ENCODE results near the gene EVA1C.
"Not testable (repeated sequence)": the region's sequence is repeated elsewhere in the genome, so short reads cannot be mapped to it uniquely, and the experiment has no call there.

EVA1C gene

DNA sequence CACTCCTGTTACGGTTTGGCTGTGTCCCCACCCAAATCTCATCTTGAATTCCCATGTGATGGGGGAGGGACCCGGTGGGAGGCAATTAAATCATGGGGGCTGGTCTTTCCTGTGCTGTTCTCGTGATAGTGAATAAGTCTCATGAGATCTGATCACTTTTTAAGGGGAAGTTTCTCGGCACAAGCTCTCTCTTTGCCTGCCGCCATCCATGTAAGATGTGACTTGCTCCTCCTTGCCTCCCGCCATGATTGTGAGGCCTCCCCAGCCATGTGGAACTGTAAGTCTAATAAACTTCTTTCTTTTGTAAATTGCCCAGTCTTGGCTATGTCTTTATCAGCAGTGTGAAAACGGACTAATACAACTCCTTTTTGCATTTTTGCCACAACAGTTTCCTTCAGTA is 118.3 kb downstream of the EVA1C start:
- not testable (repeated sequence) for DNase-seq (ENCODE audit: low spot score)

DNA sequence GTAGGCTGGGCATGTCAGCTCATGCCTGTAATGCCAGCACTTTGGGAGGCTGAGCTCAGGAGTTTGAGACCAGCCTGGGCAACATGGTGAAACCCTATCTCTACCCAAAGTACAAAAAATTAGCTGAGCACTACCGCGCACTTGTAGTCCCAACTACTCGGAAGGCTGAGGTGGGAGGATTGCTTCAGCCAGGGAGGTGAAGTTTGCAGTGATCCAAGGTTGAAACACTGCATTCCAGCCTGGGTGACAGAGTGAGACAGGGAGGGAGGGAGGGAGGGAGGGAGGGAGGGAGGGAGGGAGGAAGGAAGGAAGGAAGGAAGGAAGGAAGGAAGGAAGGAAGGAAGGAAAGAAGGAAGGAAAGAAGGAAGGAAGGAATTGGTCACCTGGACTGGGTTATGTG is 119.1 kb downstream of the EVA1C start:
- not testable (repeated sequence) for DNase-seq (ENCODE audit: low spot score)

DNA sequence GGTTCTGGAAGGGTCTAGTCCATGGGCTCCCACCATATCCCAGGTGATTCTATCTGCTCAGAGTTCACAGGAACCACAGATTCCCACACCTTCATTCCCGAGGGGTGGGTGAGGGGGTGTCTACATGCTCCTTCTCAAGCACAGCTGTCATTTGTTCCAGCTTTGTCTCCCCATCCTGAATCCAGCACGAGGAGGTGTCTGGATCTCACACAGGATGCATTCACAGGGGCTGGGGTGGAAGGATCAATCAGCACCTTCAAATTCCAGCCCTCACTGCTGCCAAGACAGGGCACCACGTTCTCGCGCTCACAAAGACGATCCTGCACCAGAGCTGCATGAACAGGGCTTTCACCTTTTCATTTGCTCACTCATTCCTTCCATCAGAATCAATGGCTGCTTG is 120.1 kb downstream of the EVA1C start:
- DNase-seq (ENCODE audit: low spot score): no peak

DNA sequence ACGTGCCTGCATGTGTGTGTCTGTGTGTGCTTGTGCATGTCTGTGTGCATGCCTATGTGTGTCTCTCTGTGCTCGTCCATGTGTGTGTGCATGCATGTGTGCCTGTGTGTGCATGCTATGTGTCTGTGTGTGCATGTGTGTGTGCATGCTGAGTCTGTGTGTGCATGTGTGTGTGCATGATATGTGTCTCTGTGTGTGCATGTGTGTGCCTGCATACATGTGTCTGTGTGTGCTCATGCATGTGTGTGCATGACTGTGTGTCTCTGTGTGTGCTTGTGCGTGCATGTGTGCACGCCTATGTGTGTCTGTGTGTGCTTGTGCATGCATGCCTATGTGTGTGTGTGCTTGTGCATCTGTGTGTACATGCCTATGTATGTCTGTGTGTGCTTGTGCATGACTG is 120.5 kb downstream of the EVA1C start:
- DNase-seq (ENCODE audit: low spot score): no peak

DNA sequence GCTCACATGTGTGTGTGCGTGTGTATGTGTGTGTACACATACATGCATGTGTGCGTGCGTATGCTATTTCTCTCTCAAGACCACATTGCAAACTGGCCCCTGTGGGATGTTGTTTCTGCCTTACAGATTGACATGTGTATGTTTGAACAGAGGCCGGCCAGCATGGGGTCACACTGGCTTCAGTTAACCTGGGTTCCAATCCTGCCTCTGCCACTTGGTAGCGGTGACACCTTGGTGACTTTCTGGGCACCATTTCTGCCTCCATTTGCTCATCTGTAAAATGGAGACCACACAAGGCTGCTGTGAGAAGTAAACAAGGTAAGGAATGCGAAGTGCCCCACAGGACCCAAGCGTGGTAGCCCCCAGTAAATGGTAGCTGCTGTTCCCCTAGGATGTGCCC is 121.1 kb downstream of the EVA1C start:
- DNase-seq (ENCODE audit: low spot score): no peak

DNA sequence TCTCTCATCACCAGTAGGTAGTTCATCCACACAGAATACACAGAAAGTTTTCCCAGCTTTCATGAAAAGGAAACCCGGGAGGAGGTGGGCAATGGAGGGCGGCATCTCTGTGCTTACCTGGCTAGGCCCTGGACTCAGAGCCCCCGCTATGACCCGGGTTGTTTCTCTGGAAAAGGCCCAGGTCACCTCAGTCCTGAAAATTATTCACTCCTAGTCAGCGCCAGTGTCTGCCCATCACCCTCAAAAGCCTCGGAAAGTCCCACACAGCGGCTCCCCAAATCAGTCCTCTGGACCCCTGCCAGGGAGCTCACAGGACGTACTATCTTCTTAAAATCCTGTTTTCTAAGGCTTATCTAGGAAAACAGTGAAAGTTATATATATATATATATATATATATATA is 121.6 kb downstream of the EVA1C start:
- DNase-seq (ENCODE audit: low spot score): no peak

DNA sequence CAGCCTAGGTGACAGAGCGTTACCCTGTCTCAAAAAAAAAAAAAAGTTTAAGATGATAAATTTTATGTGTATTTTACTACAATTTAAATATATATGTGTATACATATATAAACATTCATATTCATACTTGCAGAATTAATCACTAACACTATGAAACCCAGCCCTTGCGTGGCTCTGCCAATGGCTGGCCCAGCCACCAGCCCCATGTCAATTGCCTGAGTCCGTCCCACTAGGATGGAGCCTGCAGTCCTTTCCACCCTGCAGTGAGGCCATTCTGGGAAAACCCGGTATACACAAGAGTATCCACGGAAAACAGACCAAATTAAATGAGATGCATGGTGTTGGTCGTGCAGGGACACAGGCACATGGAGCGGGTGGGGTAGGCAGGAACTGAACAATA is 123.1 kb downstream of the EVA1C start:
- no peak for DNase-seq (ENCODE audit: low spot score)

DNA sequence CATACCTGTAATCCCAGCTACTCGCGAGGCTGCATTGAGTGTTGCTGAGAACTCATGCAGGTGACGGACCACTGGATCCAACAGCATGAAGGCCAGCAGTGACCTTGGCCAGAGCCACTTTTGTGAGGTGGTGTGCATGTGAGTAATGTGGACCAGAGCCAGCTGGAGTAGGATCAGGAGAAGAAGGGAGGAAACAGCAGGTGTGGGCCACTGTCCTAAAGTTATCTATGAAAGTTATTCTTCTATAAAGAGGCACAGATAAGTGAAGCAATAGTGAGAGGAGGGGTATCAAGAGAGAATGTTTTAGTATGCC is 125.0 kb downstream of the EVA1C start:
- DNase-seq (ENCODE audit: low spot score): no peak

DNA sequence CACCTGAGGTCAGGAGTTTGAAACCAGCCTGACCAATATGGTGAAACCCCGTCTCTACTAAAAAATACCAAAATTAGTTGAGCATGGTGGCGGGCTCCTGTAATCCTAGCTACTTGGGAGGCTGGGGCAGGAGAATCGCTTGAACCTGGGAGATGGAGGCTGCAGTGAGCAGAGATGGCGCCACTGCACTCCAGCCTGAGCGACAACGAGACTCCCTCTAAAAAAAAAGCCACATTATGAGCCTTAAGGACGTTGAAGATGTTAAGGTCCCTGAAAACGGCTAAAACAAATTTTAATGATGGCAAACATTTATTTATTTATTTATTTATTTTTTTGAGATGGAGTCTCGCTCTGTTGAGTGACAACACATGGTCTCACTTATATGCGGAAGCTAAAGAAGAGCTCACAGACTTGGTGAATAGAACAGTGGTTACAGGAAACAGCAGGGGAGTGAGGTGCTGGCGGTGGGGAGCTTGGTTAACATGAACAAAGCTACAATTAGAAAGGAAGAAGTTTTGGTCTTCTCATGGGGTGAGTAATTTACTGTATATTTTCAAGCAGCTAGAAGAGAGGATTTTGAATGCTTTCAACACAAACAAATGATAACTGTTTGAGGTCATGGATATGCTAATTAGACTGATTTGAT is 125.8 kb downstream of the EVA1C start:
- no peak for DNase-seq (ENCODE audit: low spot score)

DNA sequence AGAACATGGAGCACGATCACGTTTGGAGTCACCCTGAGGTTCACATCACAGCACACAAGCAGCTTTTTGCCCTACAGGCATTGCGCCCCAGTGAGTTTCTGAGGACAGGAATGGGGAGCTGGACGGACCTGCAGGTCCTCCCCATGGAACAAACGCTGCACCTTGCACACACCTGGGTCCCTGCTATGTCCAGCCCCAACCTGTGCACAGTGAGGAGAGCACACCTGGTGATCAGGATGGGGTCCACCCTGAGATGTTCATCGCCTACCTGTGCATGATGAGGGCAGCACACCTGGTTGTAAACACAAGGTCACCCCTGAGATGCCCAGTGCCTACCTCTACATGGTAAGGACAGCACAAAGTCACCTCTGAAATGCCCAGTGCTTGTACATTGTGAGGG is 126.9 kb downstream of the EVA1C start:
- no peak for DNase-seq (ENCODE audit: low spot score)

DNA sequence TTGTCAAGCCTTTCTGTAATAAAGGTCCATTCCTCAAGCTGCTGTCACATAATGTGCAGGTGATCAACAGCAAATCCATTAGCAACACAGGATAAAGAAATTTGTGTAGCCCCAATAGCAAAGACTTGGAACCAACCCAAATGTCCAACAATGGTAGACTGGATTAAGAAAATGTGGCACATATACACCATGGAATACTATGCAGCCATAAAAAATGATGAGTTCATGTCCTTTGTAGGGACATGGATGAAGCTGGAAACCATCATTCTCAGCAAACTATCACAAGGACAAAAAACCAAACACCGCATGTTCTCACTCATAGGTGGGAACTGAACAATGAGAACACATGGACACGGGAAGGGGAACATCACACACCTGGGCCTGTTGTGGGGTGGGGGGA is 130.6 kb downstream of the EVA1C start:
- DNase-seq (ENCODE audit: low spot score): not testable (repeated sequence)

DNA sequence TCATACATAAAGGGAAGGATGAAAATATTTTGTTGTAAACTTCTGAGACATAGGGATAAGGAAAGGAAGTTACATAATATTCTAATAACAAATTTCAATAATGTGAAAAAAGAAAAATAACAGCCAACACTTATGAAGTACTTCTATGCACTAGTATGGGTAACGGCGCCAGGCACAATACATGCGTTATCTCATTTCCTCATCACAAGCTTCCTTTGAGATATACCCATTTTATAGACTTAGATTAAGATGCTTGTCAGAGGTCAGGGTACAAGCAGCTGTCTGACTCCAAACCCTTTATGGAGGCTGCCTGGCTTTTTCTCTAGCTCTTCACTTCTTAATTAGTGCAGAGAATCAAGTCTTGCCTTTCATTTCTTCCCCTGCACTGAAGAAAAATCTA is 131.5 kb downstream of the EVA1C start:
- DNase-seq (ENCODE audit: low spot score): no peak

DNA sequence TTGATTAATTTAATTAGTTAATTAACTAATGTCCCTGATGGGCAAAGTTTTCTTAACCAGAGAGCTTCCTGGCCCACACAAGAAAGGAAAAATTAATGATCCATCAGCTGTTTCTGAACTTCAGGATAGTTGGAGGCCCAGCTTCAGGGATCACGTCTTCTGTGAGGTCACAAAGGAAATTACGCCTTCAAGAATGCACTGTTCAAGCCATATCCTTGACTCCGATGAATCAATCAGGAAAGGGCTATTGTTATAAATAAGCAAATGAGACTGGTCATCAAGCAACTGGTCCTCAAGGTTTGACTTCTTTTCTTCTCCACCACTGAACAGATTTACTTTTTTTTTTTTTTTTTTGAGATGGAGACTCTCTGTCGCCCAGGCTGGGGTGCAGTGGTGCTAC is 132.2 kb downstream of the EVA1C start:
- no peak for DNase-seq (ENCODE audit: low spot score)

DNA sequence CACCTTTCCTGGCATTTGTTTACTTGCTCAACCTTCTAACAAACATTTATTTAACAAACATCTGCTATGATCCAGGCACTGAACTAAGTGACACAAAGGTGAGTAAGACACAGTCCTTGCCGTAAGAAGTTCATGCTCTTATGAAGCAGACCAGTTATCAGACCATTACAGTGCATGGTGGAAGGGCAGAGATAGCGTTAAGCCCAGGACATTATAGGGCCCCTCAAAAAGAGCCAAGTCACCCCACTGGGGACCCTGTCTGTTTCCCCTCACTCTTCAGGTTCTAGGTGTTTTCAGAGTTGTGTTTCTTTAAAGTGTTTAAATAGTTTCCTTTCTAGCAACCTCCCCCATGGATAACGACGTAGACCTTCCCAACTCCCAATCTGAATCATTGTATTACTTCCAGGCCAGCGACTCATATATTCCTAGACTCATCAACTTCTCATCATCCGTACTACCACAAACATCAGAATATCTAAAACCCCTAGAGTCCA is 133.5 kb downstream of the EVA1C start:
- DNase-seq (ENCODE audit: low spot score): no peak

DNA sequence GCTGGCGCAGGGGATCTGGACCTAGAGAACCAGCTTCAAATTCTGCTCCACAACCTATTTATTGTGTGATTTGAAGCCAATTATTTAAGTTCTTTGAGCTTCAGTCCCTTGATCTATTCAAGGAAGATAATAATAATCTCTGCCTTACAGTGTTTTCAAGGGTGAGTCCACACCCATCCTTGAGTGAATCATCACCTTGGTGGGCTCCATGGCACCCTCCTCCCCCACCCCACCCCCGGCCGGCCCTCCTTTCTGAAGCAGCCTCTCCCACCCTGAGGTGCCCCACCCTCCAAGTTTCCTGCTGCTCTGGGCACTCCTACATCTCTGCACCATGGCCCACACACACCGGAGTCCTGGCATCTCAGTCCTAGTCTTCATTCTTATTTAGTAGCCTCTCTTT is 134.5 kb downstream of the EVA1C start:
- no peak for DNase-seq (ENCODE audit: low spot score)

DNA sequence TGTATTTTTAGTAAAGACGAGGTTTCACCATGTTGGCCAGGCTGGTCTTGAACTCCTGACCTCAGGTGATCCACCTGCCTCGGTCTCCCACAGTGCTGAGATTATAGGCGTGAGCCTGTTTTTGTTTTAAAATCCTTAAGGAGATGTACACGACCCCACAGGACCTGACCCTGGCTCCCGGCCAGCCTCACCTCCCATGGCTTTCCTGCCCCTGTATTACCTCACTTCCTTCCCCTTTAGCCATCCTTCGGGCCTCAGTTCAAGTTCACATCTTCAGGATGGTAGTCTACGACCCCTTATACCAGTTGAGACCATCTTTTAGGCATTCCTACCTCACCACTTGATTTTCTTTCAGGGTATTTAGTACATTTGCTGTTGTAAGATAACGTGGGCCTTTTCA is 136.5 kb downstream of the EVA1C start:
- no peak for DNase-seq (ENCODE audit: low spot score)

DNA sequence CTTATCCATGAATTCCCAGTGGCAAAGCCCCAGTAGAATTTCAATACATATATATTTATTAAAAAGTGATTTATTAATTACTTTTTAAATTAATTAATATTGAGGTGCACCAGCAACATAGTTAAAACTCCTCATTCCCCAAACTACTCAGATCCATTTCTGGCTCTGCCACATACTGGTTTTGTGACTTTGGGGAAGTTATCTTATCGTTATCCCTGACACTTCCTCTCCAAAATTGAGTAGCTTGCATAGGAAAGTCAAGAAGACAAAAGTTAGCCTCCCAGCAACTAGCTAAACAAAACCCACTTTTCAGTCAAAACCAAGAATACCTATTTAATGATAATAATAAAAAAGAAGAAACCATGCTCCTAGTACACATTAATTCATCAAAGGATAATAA is 136.9 kb downstream of the EVA1C start:
- no peak for DNase-seq (ENCODE audit: low spot score)

DNA sequence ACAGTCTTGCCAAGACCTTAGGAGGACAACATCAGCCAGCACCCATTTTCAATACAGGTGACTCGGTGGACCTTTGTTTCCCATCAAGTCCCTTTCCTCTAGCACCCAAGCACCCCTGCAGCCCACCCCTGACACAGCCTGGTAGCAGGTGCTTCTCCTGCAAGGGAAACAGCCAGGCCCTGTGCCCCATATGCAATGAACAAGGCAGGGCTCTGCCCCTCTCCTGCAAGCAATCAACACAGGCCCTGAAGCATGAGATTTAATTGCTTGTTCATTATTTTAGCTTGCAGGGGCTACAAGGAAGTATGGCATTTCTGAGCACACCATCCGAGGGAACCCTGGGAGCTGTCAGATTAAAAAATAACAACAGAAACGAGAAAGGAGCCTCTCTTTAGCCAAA is 137.4 kb downstream of the EVA1C start:
- no peak for DNase-seq (ENCODE audit: low spot score)

DNA sequence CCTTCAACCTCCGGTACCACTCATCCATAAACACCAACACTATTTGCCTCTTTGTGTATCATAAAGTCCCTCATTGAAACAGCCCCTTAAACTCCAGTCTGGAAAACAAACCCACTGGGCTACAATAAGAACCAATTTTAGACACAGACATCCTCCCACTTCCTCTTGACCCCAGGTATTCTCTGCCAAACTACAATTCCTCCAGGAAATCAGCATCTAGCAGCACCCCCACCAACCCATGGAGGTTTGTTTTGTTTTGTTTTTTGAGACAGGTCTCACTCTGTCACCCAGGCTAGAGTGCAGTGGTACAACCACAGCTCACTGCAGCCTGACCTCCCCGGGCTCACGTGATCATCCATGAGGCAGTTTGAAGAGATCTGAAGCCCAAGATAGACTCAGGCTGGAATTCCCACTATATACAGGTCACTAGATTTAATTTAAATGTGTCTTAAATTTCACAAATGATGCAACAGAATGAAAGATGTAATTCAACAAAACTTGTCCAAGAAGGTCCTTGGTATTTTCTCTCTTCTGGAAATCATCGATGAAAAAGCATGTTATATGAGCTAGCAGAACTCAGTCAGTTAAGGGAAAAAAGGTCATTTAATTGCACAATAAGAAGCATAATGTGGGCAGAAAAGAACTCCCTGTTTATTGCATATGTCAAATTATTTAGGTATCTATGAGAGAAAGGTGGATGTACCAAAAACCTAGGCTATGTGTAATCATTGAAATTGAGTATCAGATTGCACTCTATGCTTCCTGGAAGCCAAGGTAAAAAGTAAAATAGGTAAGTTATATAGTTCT is 142.5 kb downstream of the EVA1C start:
- no peak for DNase-seq (ENCODE audit: low spot score)

DNA sequence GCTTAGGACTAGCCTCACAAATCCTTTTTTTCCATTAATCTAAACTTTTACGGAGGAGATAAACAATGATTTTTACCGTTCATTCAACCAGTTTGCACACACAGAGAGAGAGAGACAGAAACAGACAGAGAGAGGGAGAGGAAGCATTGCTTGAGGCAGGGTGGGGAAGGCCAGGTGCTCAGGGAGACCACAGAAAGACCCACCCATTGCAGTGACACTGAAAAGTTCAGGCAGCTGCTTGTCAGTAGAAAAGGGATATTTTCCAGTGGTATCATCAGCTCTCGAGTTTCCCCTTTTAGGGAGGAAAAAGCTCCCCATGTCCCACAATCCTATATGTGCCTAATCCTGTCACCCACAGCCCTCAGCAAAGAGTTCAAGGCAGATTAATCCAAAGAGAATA is 145.6 kb downstream of the EVA1C start:
- no peak for DNase-seq (ENCODE audit: low spot score)

DNA sequence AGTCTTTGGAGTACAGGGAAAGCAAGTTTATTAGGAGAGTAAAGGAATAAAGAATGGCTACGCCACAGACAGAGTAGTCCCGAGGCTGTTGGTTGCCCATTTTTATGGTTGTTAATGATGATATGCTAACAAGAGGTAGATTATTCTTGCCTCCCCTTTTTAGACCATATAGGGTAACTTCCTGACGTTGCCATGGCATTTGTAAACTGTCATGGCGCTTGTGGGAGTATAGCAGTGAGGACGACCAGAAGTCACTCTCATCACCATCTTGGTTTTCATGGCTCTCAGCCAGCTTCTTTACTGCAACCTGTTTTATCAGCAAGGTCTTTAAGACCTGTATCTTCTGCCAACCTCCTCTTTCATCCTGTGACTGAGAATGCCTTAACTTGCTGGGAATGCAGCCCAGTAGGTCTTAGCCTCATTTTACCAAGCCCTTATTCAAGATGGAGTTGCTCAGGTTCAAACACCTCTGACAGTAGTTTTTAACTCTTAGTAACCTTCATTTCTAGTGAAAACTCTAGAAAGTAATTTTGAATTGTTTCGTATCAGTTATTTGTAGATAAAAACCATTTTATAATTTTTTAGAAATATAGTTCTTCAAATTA is 146.6 kb downstream of the EVA1C start:
- no peak for DNase-seq (ENCODE audit: low spot score)

DNA sequence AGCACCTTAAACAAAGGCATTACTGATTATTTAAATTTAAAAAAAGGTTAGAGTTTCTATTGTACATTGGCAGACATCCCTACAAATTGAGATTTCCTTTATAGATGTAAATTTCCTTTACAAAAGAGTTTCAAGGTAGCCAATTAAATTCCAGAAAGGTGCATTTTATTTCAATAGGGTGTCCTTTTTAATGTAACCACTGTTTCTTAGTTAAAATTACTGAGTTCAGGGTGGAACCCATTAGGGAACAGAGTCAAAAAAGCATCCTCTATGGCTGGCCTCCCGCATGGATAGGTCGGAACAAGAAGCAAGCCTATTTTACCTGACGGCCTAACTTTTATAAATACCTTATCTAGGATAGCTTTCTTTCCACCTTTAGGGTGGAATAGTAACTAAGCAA is 148.4 kb downstream of the EVA1C start:
- no peak for DNase-seq (ENCODE audit: low spot score)

DNA sequence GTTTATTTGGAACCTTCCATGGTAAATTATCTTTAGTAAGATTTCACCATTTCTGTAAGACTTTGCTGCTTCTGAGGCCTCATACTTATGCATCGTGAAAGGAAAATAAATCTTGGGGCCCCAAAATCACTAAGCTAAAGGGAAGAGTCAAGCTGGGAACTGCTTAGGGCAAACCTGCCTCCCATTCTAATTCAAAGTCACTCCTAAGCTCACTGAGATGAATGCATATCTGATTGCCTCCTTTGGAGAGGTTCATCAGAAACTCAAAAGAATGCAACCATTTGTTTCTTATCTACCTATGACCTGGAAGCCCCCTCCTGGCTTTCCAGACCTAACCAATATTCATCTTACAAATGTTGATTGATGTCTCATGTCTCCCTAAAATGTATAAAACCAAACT is 149.0 kb downstream of the EVA1C start:
- not testable (repeated sequence) for DNase-seq (ENCODE audit: low spot score)

DNA sequence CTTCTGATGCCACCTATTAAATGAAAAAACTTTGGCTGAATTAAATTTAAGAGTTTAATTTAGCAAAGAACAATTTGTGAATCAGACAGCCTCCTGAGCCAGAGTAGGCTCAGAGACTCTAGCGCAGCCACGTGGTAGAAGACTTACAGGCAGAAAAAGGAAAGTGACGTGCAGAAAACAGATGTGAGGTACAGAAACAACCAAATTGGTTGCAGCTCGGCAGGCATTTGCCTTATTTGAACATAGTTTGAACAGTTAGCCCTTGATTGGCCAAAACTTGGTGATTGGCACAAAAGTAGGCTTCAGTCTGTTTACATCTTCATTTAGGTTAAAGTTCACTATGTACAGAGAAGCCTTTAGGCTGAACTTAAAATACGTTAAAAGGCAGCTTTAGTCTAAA is 149.9 kb downstream of the EVA1C start:
- no peak for DNase-seq (ENCODE audit: low spot score)

Measured in ecto neural progenitor cell (in vitro differentiated cells).